ENCODE data around the gene EDNRA.

EDNRA gene

GRCh38 chr4:147594107-147594506, 113.2 kb downstream of the EDNRA start:
- no peak for DNase-seq
